Lung (tissue), 12 donors: ENCODE measurements around the gene RAMP1. TPM values are rescaled to one million over a fixed set of nuclear protein-coding genes. Genes with fewer than 3 reads are reported as not detected.

Source experiments
- ATAC-seq: fragments of 200-7000 bp; cut with Tn5 transposase; one replicate; pipeline ENCODE4 v1.9.1; 2020; ENCODE audit warnings: moderate number of reproducible peaks; ENCODE audit not compliant: insufficient read depth, low FRiP score
- DNase-seq, 3 donors: peaks; one replicate each; pipeline ENCODE4 v3.0.0-alpha.2; 2013 to 2017
- H3K27ac ChIP-seq, 2 donors: one replicate each; pipeline ENCODE4 v1.5.1; 2013; ENCODE audit warnings: mild to moderate bottlenecking in 2 of 2, moderate library complexity in 2 of 2, control low read depth in 1 of 2, inconsistent platforms in 1 of 2, low read depth in 1 of 2, low read length in 1 of 2
- H3K27me3 ChIP-seq, 3 donors: one replicate each; pipeline ENCODE4 v1.5.1; 2013; ENCODE audit warnings: low read length in 2 of 3; ENCODE audit not compliant: control insufficient read depth in 3 of 3, insufficient read depth in 3 of 3
- H3K36me3 ChIP-seq, 4 donors: one replicate each; pipeline ENCODE4 v1.5.1; 2013; ENCODE audit warnings: low read length in 4 of 4, mild to moderate bottlenecking in 1 of 4, moderate library complexity in 1 of 4; ENCODE audit not compliant: control insufficient read depth in 4 of 4, insufficient read depth in 4 of 4
- H3K4me1 ChIP-seq, 5 donors: one replicate each; pipeline ENCODE4 v1.5.1; 2013; ENCODE audit warnings: low read length in 5 of 5, mild to moderate bottlenecking in 2 of 5, moderate library complexity in 1 of 5; ENCODE audit not compliant: control insufficient read depth in 5 of 5, insufficient read depth in 5 of 5
- H3K4me3 ChIP-seq: one replicate; pipeline ENCODE4 v1.5.1; 2013; ENCODE audit warnings: mild to moderate bottlenecking, control low read depth, moderate library complexity
- H3K9ac ChIP-seq, 2 donors: one replicate each; pipeline ENCODE4 v1.5.1; 2013; ENCODE audit warnings: low read length in 2 of 2, control low read depth in 1 of 2; ENCODE audit not compliant: insufficient read depth in 1 of 2
- H3K9me3 ChIP-seq, 4 donors: one replicate each; pipeline ENCODE4 v1.5.1; 2013; ENCODE audit warnings: low read length in 3 of 4, mild to moderate bottlenecking in 1 of 4, moderate library complexity in 1 of 4; ENCODE audit not compliant: control insufficient read depth in 4 of 4, insufficient read depth in 3 of 4
- WGBS, 2 donors: extraction: QIAGEN DNeasy Blood & Tissue Kit; methylation state at CpG; one replicate each; pipeline ENCODE4 v1.1.7; 2013; 5-methylcytosine and 5-hydroxymethylcytosine counted together
- polyA plus RNA-seq, 2 donors: library from polyadenylated mRNA; stranded (reverse); fragments of 200-250 nt; gene quantifications; one replicate each; pipeline ENCODE4 v1.2.1, GENCODE V29; 2013
- total RNA-seq, 2 donors: library from RNA; depleted of rRNA in 1 of 2; stranded (reverse); fragments of >200 nt in 1 of 2; gene quantifications; one replicate each; pipeline ENCODE4 v1.2.1, GENCODE V29; 2014 to 2021
- TF ChIP-seq, protein P1 (sequence below): IDR thresholded peaks from 2 replicates; pipeline ENCODE4 v1.5.1; 2012; ENCODE audit warnings: mild to moderate bottlenecking; ENCODE audit errors: control extremely low read depth, extremely low read depth
- donor health status: control.
- donor health status: control.
- donor health status: Bipolar disorder and iron deficiency.
- donor health status: healthy.
- donor health status: DM: yes; HTN: yes; CAD: no.

The RAMP1 gene
- total and polyA plus RNA-seq, 4 donors = 10.5 to 26.1 (median 12.6) TPM

DNA sequence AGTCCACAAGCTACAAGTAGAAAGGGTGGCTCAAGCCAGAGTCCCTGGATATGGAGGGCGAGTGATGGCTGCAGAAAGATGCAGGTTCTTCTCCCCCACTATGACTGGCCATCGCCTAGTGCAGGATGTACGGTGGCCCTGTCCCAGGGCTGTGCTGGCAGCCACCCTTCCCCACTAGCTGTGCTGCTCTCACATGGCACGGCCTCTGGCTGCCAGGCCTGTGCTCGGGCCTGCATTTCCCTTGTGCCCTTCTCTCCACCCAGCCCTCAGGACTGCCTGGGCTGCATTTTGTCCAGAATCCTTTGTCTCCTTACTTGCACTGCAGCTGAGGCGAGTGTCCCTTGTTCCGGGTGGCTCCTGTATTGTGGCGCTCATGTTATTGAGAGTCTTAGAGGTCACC is 1.6 kb upstream of the RAMP1 start:
- Histone ChIP-seq H3K27ac (no peak overlapping the region), H3K9me3 (no peaks in the 10 kb centered on the region), H3K4me1 (peaks cover 0 to 27% (median 4%) of the 10 kb centered on the region in 5 donors), H3K36me3 (no peaks in the 10 kb centered on the region), H3K4me3 (peak overlapping the region; percentile 4), H3K27me3 (peaks cover 0 to 16% (median 14%) of the 10 kb centered on the region in 3 donors), H3K9ac (no peak overlapping the region)
- TF ChIP-seq, protein P1, sequence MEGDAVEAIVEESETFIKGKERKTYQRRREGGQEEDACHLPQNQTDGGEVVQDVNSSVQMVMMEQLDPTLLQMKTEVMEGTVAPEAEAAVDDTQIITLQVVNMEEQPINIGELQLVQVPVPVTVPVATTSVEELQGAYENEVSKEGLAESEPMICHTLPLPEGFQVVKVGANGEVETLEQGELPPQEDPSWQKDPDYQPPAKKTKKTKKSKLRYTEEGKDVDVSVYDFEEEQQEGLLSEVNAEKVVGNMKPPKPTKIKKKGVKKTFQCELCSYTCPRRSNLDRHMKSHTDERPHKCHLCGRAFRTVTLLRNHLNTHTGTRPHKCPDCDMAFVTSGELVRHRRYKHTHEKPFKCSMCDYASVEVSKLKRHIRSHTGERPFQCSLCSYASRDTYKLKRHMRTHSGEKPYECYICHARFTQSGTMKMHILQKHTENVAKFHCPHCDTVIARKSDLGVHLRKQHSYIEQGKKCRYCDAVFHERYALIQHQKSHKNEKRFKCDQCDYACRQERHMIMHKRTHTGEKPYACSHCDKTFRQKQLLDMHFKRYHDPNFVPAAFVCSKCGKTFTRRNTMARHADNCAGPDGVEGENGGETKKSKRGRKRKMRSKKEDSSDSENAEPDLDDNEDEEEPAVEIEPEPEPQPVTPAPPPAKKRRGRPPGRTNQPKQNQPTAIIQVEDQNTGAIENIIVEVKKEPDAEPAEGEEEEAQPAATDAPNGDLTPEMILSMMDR = no peak
- WGBS, 2 donors = 90 to 95% methylated on average over 8 of the region's 8 CpGs
- DNase-seq = no peak
- ATAC-seq = no peak

DNA sequence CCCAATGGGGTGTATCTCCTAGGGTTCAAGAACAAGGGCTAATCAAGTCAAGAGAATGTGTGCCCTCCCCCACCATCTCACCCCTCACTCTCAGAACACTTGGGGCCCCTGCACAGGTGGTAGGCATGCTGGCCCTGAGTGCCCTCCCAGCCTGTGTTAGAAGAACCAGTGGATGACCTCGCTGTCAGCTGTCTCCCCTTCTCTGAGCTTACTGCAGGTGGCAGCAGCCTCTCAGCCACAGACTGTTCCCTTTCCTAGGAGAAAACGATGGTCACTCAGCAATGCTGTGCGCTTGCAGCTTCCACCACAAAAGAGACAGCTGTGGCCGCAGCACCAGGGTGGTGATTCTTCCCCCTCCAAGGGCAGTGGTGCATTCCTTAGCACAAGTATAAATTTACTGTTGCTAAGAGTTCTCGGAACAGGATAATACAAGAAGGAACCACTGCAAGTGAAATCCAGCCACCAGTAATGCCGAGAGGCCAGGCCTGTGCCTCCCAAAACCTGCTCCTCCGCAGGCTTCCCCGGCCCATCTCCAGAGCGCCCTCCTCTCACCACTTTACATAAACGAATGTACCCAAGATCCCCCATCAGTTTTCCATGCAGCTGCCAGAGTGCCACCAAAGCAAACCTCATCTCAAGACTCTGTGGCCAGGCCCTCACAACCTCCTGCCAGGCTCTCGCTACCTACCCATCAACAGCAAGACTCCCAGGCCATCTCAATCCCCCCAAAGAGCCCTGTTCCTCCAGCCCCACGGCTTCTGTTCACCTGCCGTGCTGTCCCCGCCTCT is 935 bp upstream of the RAMP1 start:
- Histone ChIP-seq H3K27ac (peak overlapping the region in 1 of 2 donors; percentile 83), H3K9me3 (no peaks in the 10 kb centered on the region), H3K36me3 (no peaks in the 10 kb centered on the region), H3K9ac (no peak overlapping the region), H3K4me1 (peaks cover 0 to 27% (median 4%) of the 10 kb centered on the region in 5 donors), H3K27me3 (peaks cover 0 to 16% (median 14%) of the 10 kb centered on the region in 3 donors), H3K4me3 (no peak overlapping the region)
- DNase-seq (peak; percentile 77 to 85 (median 79)), ATAC-seq (no peak)
- TF ChIP-seq, protein P1 = peak; percentile 60
- 55 to 57% methylated on average over 14 of the region's 14 CpGs for WGBS, 2 donors

DNA sequence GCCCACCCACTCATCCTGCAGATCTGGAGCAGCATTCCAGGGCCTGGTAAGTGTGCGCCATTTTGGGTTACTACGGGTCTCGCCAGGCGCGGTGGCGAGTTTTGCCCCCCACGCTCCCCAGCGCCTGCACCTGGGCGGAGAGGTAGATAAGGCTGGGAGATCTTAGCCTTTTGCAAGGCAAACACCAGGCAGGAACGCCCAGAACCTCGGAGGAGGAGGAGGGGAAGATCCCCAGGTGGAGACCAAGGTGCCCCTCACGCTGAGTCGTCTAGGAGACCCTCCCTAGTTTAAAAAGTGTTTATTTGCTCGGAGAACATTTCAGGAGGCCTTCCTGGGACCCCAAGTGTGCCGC is 365 bp upstream of the RAMP1 start:
- WGBS, 2 donors = 49 to 55% methylated on average over 15 of the region's 15 CpGs
- H3K9ac ChIP-seq = no peak overlapping the region
- DNase-seq (peak in 2 of 3 donors; percentile 17 to 37), ATAC-seq (no peak)
- H3K27me3 ChIP-seq = peaks cover 0 to 16% (median 14%) of the 10 kb centered on the region in 3 donors
- H3K27ac ChIP-seq = peak overlapping the region in 1 of 2 donors; percentile 83
- H3K36me3 ChIP-seq = no peaks in the 10 kb centered on the region
- no peak overlapping the region for H3K4me3 ChIP-seq
- H3K9me3 ChIP-seq = no peaks in the 10 kb centered on the region
- peaks cover 0 to 27% (median 4%) of the 10 kb centered on the region in 5 donors for H3K4me1 ChIP-seq
- TF ChIP-seq, protein P1 = no peak
